OCI-LY7 (cell line): Measurements from ENCODE around the gene PPFIBP1.

Experiments used
- CTCF ChIP-seq: fragments of 200-600 bp; sonication (generic); conservative IDR thresholded peaks from 2 replicates; pipeline ENCODE4 v1.5.1; 2014; ENCODE audit warnings: mild to moderate bottlenecking, antibody characterized with exemption, low read length, moderate library complexity, mixed read lengths
- EZH2phosphoT487 ChIP-seq: fragments of 200-600 bp; sonication (generic); IDR thresholded peaks from 2 replicates; pipeline ENCODE4 v1.6.1; 2018; ENCODE audit warnings: low read depth, borderline replicate concordance, mild to moderate bottlenecking, mixed run types, antibody characterized with exemption, low read length, moderate library complexity, mixed read lengths

GRCh38 chr12:27577688-27578087 is 53.7 kb downstream of the PPFIBP1 start:
- TF ChIP-seq CTCF (no peak), EZH2phosphoT487 (no peak)
